NCI-H748 treated with DMSO at 0.1 percent for 48 hours (cell line): ENCODE data around the gene TBXT.
"Not testable (repeated sequence)": the region's sequence is repeated elsewhere in the genome, so short reads cannot be mapped to it uniquely, and the experiment has no call there.

ENCODE experiments used
- DNase-seq: peaks from one replicate; lab custom pipeline; 2025; lab: John Stamatoyannopoulos, UW

Gene TBXT, protein sequence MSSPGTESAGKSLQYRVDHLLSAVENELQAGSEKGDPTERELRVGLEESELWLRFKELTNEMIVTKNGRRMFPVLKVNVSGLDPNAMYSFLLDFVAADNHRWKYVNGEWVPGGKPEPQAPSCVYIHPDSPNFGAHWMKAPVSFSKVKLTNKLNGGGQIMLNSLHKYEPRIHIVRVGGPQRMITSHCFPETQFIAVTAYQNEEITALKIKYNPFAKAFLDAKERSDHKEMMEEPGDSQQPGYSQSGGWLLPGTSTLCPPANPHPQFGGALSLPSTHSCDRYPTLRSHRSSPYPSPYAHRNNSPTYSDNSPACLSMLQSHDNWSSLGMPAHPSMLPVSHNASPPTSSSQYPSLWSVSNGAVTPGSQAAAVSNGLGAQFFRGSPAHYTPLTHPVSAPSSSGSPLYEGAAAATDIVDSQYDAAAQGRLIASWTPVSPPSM

GRCh38 chr6:166167801-166168615, at the start of gene TBXT:
TSS of gene TBXT (minus strand) at chr6:166167851. CDS start at chr6:166167591, 260 bp downstream.
- DNase-seq, result no peak

DNA sequence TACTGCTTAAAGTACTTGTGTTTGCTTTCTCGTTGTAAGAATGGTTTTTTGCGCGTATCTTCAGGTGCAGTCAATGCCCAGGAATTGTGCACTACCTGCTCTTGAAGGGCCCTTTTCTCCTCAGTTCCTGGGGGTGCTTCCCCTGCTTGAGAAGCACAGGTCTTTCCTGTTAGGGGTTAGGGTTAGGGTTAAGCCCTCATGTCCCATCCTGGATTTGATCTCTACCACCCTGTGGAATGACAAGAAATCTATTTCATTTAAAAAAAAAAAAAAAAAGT, 39.6 kb upstream of the TBXT start:
- DNase-seq, result no peak

DNA sequence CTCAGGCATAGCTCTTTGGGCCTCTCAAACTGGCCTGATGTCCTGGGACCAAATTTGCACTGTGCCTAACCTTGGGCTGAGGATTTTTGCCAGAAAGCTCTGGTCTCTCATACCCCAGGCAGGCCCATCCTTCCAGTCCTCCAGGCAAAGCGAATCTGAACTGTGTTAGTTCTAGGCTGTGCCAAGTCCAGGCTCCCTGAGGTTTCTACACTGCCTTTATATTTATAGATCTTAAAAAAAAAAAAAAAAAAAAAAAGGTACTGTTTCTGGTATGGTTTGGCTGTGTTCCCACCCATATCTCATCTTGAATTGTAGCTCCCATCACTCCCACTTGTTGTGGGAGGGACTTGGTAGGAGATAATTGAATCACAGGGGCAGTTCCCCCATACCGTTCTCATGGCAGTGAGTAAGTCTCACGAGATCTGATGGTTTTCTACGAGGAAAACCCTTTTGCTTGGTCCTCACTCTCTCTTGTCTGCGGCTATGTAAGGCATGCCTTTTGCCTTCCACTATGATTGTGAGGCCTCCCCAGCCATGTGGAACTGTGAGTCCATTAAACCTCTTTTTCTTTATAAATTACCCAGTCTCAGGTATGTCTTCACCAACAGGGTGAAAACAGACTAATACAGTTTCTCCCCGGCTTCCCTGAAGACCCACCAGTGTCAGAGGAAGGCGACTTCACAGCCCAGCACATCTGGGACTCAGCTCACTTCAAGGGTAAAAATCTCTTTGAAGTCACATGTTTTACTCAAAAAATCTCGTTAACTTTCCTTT, 39.0 kb upstream of the TBXT start:
- no peak for DNase-seq

DNA sequence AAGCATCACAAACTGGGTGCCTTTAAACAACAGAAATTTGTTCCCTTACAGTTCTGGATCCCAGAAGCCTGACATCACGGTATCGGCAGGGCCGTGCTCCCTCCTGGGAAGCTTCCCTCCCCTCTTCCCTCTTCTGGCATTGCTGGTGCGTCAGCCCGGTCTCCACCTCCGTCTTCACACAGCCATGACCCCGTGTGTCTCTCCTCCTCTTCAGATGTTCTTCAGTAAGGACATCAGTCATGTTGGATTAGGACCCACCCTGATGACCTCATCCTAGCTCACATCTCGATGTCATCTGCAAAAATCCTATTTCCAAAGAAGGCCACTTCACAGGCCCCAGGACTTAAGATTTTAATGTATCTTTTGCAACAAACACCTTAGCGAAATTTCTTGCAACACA, 38.4 kb upstream of the TBXT start:
- DNase-seq, result no peak

GRCh38 chr6:166204852-166205650, 37.4 kb upstream of the TBXT start:
- no peak for DNase-seq

- DNase-seq, result no peak
Observed at GRCh38 chr6:166203641-166204222, 36.1 kb upstream of the TBXT start.

DNA sequence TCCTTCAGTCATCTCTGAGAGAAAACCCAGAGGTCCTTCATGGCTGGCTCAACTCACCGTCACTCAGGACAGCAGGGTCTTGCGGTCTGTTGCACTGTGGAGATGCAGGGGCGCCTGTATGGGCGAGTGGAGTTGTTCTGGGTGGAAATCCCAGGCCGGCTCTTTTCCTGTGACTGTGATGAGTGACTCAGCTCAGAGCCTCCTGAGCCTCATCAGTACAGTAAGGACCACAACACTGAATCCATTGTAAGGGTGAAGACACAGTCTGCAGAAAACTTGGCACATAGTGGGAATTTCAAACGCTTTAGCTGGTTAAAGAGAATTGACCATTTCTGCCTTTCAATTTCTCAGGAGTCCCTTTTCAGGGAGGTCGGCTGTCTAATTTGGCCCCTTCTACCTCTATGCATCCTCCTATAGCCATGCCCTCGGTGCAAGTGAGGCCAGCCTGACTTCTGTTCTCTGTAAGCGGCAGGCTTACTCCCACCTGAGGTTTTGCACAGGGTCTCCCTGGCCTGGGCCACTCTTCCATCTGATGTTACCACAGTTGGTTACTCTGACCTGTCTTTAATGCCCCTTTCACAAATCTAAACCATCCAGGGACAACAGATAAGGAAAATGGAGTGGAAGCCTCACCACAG, 35.5 kb upstream of the TBXT start:
- no peak for DNase-seq

GRCh38 chr6:166202321-166202733, 34.7 kb upstream of the TBXT start:
- no peak for DNase-seq

GRCh38 chr6:166201878-166202277, 34.2 kb upstream of the TBXT start:
- no peak for DNase-seq

DNA sequence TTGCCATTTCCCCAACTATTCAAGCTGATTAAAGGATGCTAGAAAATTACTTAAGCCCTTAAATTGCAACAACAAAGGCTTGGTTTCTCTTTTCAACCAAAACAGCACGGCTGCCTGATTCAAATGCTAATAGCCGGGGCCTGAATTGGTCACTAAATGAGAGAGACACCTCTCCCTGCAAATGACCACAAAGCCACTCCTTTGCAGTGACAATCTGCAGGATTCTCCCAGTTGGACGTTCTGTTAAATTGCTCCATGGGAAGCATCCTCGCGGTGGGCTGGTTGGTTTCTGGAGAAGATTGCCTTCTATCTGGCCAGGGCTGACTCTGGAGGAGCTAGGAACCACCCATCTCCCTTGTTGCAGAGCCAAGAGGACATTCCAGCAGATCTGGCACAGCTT, 29.7 kb upstream of the TBXT start:
- no peak for DNase-seq

- no peak for DNase-seq
Observed at GRCh38 chr6:166195860-166196238, 28.2 kb upstream of the TBXT start.

DNA sequence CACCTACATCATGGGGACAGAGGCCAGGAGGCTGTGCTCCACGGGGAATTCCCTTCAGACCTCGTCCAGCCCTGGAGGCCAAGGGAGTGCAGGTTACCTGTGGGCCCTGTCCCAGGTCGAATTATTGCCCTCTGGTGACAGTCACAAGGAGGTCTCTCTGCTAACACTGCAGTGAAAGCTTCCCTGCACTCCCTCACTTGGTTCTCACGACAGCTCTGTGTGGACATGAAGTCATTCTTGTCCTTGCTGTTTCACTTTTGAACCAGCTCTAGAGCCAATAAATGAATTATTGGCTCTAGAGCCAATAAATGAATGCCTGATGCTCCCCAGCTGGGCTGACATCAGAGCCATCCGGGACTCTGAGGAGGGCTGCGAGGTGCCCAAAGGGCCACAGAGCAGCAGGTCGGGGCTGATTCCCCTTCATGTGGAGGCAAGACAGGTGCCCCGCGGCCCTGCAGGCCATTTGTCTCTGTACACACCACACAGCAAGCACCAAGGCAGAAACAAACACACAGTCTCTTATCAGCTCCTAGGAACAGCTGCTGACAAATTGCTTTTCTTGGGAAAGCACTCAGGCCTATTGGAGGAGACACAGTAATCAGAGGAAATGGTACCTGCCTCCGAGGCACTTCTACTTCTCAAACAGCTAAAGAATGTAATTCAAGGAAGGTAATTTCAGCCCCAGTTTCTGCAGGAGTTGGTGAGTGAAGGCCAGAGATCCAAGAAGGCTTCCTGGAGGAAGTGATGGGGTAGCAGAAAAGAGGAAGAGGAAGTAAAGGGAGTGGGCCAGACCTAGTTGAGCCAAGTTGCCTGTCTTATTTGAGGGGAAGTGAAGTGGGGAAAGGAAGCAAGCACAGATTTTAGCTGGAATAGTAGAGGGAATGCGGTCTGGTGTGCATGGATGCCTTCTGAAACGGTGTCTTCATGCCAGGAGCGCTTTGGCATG, 27.5 kb upstream of the TBXT start:
- DNase-seq, result no peak

DNA sequence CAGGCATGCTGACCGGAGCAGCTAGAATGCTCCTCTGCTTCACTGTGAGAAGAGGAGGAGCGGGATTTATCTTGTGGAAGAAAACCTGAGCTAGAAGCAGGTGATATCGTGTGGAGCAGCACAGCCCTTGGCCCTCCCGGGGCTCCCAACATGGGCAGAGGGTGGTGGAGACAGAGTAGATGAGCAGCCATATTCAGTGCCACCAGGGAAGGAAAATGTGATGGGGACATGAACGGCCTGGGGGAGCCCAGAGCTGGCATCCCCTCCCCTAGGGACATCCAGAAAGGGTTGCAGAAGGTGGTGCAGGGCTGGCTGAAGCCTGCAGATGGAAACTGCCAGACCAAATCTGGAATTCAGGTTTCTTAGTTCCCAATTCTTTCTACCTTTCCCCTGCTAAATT, 24.9 kb upstream of the TBXT start:
- no peak for DNase-seq

- no peak for DNase-seq
Observed at GRCh38 chr6:166192136-166192535, 24.5 kb upstream of the TBXT start.

DNA sequence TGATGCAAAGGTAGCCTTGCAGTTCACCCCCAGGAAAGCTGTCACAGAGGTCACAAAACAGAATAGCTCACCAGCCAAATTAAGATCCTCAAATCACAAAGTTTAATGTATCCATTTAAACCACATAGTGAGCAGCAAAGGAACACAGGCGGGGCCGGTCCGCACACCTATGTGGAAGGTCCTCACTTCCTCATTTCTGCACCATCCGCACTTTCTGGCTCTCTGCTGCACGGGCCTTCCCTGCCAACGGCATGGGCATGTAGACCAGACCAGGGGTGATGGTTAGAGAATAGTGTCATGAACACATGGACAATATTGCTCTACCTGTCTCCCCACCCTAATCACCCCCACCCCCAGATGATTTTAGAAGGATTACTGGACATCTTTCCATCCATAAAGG, 12.1 kb upstream of the TBXT start:
- no peak for DNase-seq

- no peak for DNase-seq
Observed at GRCh38 chr6:166176106-166176505, 8.5 kb upstream of the TBXT start.

- DNase-seq, result not testable (repeated sequence)
Observed at GRCh38 chr6:166175093-166175492, 7.4 kb upstream of the TBXT start.

DNA sequence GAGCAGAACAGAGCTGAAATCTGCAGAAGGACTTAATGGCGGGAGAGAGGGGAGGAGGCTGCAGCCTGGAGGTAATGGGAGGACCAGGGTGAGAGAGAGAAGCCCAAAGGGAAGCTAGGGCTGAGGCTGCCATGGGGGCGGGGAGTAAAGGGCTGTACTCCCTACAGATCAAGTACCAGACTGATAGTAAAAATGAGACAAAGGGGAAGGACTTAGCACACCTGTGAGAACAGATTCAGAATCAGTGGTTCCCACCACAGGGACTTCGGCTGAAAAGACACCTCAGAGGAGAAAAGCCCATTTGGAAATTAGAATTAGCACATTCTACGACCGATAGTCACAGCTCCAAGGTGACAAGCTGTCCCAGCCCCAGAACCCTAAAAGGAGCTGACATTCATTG, 6.4 kb upstream of the TBXT start:
- DNase-seq, result no peak

- no peak for DNase-seq
Observed at GRCh38 chr6:166173281-166173951, 5.8 kb upstream of the TBXT start.
